IMR-90 (cell line): ENCODE measurements around the gene GFI1. TPM values are rescaled to one million over a fixed set of nuclear protein-coding genes. Genes with fewer than 3 reads are reported as not detected.
"Not testable (repeated sequence)": the region's sequence is repeated elsewhere in the genome, so short reads cannot be mapped to it uniquely, and the experiment has no call there.

Source experiments
- ATAC-seq: fragments of 200-7000 bp; cut with Tn5 transposase; 2 replicates; pipeline ENCODE4 v1.9.1; 2020; ENCODE audit warnings: low read depth, mild to moderate bottlenecking, moderate library complexity
- BruUV-seq: library from RNA; stranded (reverse); fragments of 400-500 nt; replicated peaks from 2 replicates; lab custom pipeline; 2021; lab: Mats Ljungman, UMichigan
- CTCF ChIA-PET: fragments of 300-600 bp; formaldehyde crosslinking; extraction: SDS; loops from one replicate; lab custom pipeline; 2021; ENCODE audit warnings: antibody characterized with exemption; lab: Yijun Ruan, JAX
- POLR2A ChIA-PET: fragments of 300-600 bp; sonication (Branson Sonifier 250); formaldehyde crosslinking; loops from one replicate; lab custom pipeline; 2022; ENCODE audit warnings: antibody characterized with exemption; ENCODE audit not compliant: unreplicated experiment; lab: Charles Lee
- DNase-seq: peaks from one replicate; pipeline ENCODE4 v3.0.0; 2013
- H2AFZ ChIP-seq: replicated peaks from 2 replicates; pipeline ENCODE3; 2013; ENCODE audit warnings: low read length, mild to moderate bottlenecking; ENCODE audit not compliant: poor library complexity
- H2AK5ac ChIP-seq: 2 replicates; pipeline ENCODE4 v1.6.1; 2013; ENCODE audit warnings: low read depth, low read length, inconsistent platforms
- H2AK9ac ChIP-seq: replicated peaks from 2 replicates; pipeline ENCODE3; 2013; ENCODE audit warnings: mild to moderate bottlenecking, low read depth, low read length, moderate library complexity; ENCODE audit not compliant: poor library complexity
- H2BK120ac ChIP-seq: 2 replicates; pipeline ENCODE4 v1.6.1; 2013; ENCODE audit warnings: low read depth, low read length, inconsistent platforms
- H2BK15ac ChIP-seq: 3 replicates; pipeline ENCODE4 v1.6.1; 2013; ENCODE audit warnings: low read depth, low read length, inconsistent platforms
- H2BK20ac ChIP-seq: 2 replicates; pipeline ENCODE4 v1.6.1; 2013; ENCODE audit warnings: low read depth, mild to moderate bottlenecking, inconsistent platforms, low read length, moderate library complexity
- H2BK5ac ChIP-seq: 2 replicates; pipeline ENCODE4 v1.6.1; 2013; ENCODE audit warnings: mild to moderate bottlenecking, low read depth, low read length, inconsistent platforms; ENCODE audit not compliant: poor library complexity, severe bottlenecking
- H3K14ac ChIP-seq: replicated peaks from 2 replicates; pipeline ENCODE4 v1.6.1; 2013; ENCODE audit warnings: low read depth, low read length, inconsistent platforms
- H3K18ac ChIP-seq: 2 replicates; pipeline ENCODE4 v1.6.1; 2013; ENCODE audit warnings: low read depth, low read length, control low read depth
- H3K23ac ChIP-seq: 2 replicates; pipeline ENCODE4 v1.6.1; 2013; ENCODE audit warnings: low read depth, low read length, inconsistent platforms
- H3K27ac ChIP-seq: 2 replicates; pipeline ENCODE4 v1.5.1; 2013; ENCODE audit warnings: mild to moderate bottlenecking, control low read depth, low read length; ENCODE audit not compliant: insufficient read depth
- H3K27me3 ChIP-seq: 2 replicates; pipeline ENCODE4 v1.6.1; 2013; ENCODE audit warnings: low read length; ENCODE audit not compliant: control insufficient read depth, insufficient read depth
- H3K36me3 ChIP-seq: 2 replicates; pipeline ENCODE4 v1.6.1; 2013; ENCODE audit warnings: low read length, mixed read lengths; ENCODE audit not compliant: control insufficient read depth, insufficient read depth
- H3K4ac ChIP-seq: 2 replicates; pipeline ENCODE4 v1.6.1; 2013; ENCODE audit warnings: low read depth, low read length, inconsistent platforms
- H3K4me1 ChIP-seq: 2 replicates; pipeline ENCODE4 v1.6.1; 2013; ENCODE audit warnings: low read length, mixed read lengths; ENCODE audit not compliant: control insufficient read depth, insufficient read depth
- H3K4me2 ChIP-seq: 2 replicates; pipeline ENCODE4 v1.6.1; 2013; ENCODE audit warnings: low read depth, mild to moderate bottlenecking, control low read depth, low read length, moderate library complexity
- H3K4me3 ChIP-seq: 2 replicates; pipeline ENCODE4 v1.5.1; 2013; ENCODE audit warnings: low read depth, mild to moderate bottlenecking, control low read depth, low read length, moderate library complexity; ENCODE audit not compliant: insufficient read depth
- H3K56ac ChIP-seq: 2 replicates; pipeline ENCODE4 v1.6.1; 2013; ENCODE audit warnings: low read length, inconsistent platforms; ENCODE audit not compliant: insufficient read depth; ENCODE audit errors: extremely low read depth
- H3K79me1 ChIP-seq, 2 experiments: 2 replicates each; pipeline ENCODE4 v1.6.1; 2013; ENCODE audit warnings: low read length in 2 of 2, inconsistent platforms in 1 of 2, low read depth in 1 of 2
- H3K9ac ChIP-seq: 2 replicates; pipeline ENCODE4 v1.6.1; 2013; ENCODE audit warnings: low read depth, low read length, control low read depth
- H3K9me1 ChIP-seq: 2 replicates; pipeline ENCODE4 v1.6.1; 2013; ENCODE audit warnings: low read length, inconsistent platforms; ENCODE audit not compliant: insufficient read depth
- H3K9me3 ChIP-seq: 2 replicates; pipeline ENCODE4 v1.6.1; 2013; ENCODE audit warnings: low read length; ENCODE audit not compliant: control insufficient read depth, insufficient read depth
- H4K20me1 ChIP-seq: 2 replicates; pipeline ENCODE4 v1.6.1; 2013; ENCODE audit warnings: low read length, inconsistent platforms; ENCODE audit not compliant: insufficient read depth
- H4K5ac ChIP-seq: 2 replicates; pipeline ENCODE4 v1.6.1; 2013; ENCODE audit warnings: mild to moderate bottlenecking, low read depth, low read length, control low read depth
- H4K8ac ChIP-seq, 2 experiments: 2 replicates each; pipeline ENCODE4 v1.6.1; 2013; ENCODE audit warnings: low read depth in 2 of 2, low read length in 2 of 2, control low read depth in 1 of 2, inconsistent platforms in 1 of 2
- H4K91ac ChIP-seq: 2 replicates; pipeline ENCODE4 v1.6.1; 2013; ENCODE audit warnings: low read depth, low read length, inconsistent platforms; ENCODE audit not compliant: insufficient read depth
- CEBPB ChIP-seq: IDR thresholded peaks from 2 replicates; pipeline ENCODE4 v1.6.1; 2012; ENCODE audit warnings: low read depth, low read length, improper control_type of control experiment
- ELK1 ChIP-seq: fragments of 150-350 bp; IDR thresholded peaks from 2 replicates; pipeline ENCODE4 v1.6.1; 2016; ENCODE audit warnings: low read depth, mild to moderate bottlenecking, low read length, moderate library complexity, borderline replicate concordance
- FOS ChIP-seq: fragments of 150-350 bp; IDR thresholded peaks from 2 replicates; pipeline ENCODE4 v1.6.1; 2016; ENCODE audit warnings: low read depth, low read length
- MAZ ChIP-seq: IDR thresholded peaks from 2 replicates; pipeline ENCODE4 v1.6.1; 2012; ENCODE audit warnings: low read depth, mild to moderate bottlenecking, low read length, improper control_type of control experiment, moderate library complexity, borderline replicate concordance
- POLR2A ChIP-seq: IDR thresholded peaks from 2 replicates; pipeline ENCODE4 v1.6.1; 2012; ENCODE audit warnings: mild to moderate bottlenecking, low read depth, low read length
- RCOR1 ChIP-seq: IDR thresholded peaks from 2 replicates; pipeline ENCODE4 v1.6.1; 2012; ENCODE audit warnings: mild to moderate bottlenecking, low read length, improper control_type of control experiment; ENCODE audit not compliant: insufficient replicate concordance
- RFX5 ChIP-seq: IDR thresholded peaks from 2 replicates; pipeline ENCODE4 v1.8.0; 2012; ENCODE audit warnings: low read depth, mild to moderate bottlenecking, low read length, moderate library complexity
- SMC3 ChIP-seq: fragments of 150-350 bp; IDR thresholded peaks from 2 replicates; pipeline ENCODE4 v1.6.1; 2016; ENCODE audit warnings: low read depth, mild to moderate bottlenecking, antibody characterized with exemption, low read length, moderate library complexity
- USF2 ChIP-seq: fragments of 150-350 bp; IDR thresholded peaks from 2 replicates; pipeline ENCODE4 v1.6.1; 2017; ENCODE audit warnings: mild to moderate bottlenecking, antibody characterized with exemption, low read length, low read depth
- WGBS, 2 experiments: methylation state at CpG; one replicate each; pipeline versions ENCODE4 v1.1.5 to v1.1.7; 2013; ENCODE audit warnings: missing lambda C conversion rate in 2 of 2; ENCODE audit not compliant: insufficient read length in 1 of 2; ENCODE audit errors: extremely low coverage in 2 of 2; 5-methylcytosine and 5-hydroxymethylcytosine counted together
- dilution Hi-C: fragments of 300-500 bp; cut with HindIII; formaldehyde crosslinking; loops from one replicate; pipeline ENCODE4 v1.14.3; 2018; ENCODE audit warnings: low sequenced_read_pairs; ENCODE audit not compliant: unreplicated experiment
- in situ Hi-C: fragments of 300-500 bp; cut with MboI; formaldehyde crosslinking; loops from 3 replicates; pipeline ENCODE4 v1.14.3; 2019; ENCODE audit warnings: low sequenced_read_pairs, inconsistent platforms, mixed read lengths
- intact Hi-C: fragments of 100-400 bp; cut with micrococcal nuclease; formaldehyde crosslinking; loops from 2 replicates; pipeline ENCODE4 v1.10.0; 2022
- polyA plus RNA-seq, 3 experiments: library from polyadenylated mRNA; depleted of rRNA; stranded (reverse); fragments of >200 nt; gene quantifications; 2 replicates each; pipeline ENCODE4 v1.2.3, GENCODE V29; 2012; ENCODE audit warnings: low replicate concordance in 1 of 3
- total RNA-seq: library from RNA; depleted of rRNA; stranded (reverse); fragments of >200 nt; gene quantifications from 2 replicates; pipeline ENCODE4 v1.2.3, GENCODE V29; 2012

The GFI1 gene
- total and polyA plus RNA-seq, 2 of the 4 experiments (the other 2 are of a cell fraction), result under 0.01 to 0.21 TPM

GRCh38 chr1:92439291-92439690, 47.4 kb downstream of the GFI1 start:
- intact Hi-C loops, result no loop called here
- in situ Hi-C loops, result no loop called here
- no peaks in the 10 kb centered on the region; the same call in 1 of the 2 replicates for H3K9me3 ChIP-seq
- H4K5ac ChIP-seq, result no peak overlapping the region
- POLR2A ChIA-PET, result no interaction called here
- H3K9me1 ChIP-seq, result peaks cover 9% of the 10 kb centered on the region
- H4K20me1 ChIP-seq, result no peaks in the 10 kb centered on the region
- dilution Hi-C loops, result no loop called here
- no peaks in the 10 kb centered on the region for H3K79me1 ChIP-seq
- peaks cover 5% of the 10 kb centered on the region; the same call in 1 of the 2 replicates for H3K4me1 ChIP-seq
- H2BK15ac ChIP-seq, result no peak overlapping the region
- no peak overlapping the region for H3K23ac ChIP-seq
- no peak overlapping the region for H2AK5ac ChIP-seq
- H2BK5ac ChIP-seq, result no peak overlapping the region
- WGBS, 2 experiments, result no CpG with 5 or more reads among the region's 1 CpG
- H3K14ac ChIP-seq, result no peak overlapping the region
- no peak overlapping the region for H3K56ac ChIP-seq
- no peak overlapping the region for H2BK120ac ChIP-seq
- TF ChIP-seq SMC3 (no peak), MAZ (no peak), RCOR1 (no peak), CEBPB (no peak), FOS (no peak), RFX5 (no peak), ELK1 (no peak), USF2 (no peak), POLR2A (no peak)
- no peak overlapping the region for H4K8ac ChIP-seq
- no peak overlapping the region for H3K27ac ChIP-seq
- H3K9ac ChIP-seq, result no peak overlapping the region
- H3K27me3 ChIP-seq, result no peaks in the 10 kb centered on the region
- H3K36me3 ChIP-seq, result no peaks in the 10 kb centered on the region
- H2AFZ ChIP-seq, result no peak overlapping the region
- no peak overlapping the region for H3K4ac ChIP-seq
- H4K91ac ChIP-seq, result no peak overlapping the region
- H3K4me3 ChIP-seq, result no peak overlapping the region
- no peak overlapping the region for H3K4me2 ChIP-seq
- DNase-seq, result no peak
- no TSS peak for BruUV-seq
- H3K18ac ChIP-seq, result no peak overlapping the region
- no peak for ATAC-seq
- CTCF ChIA-PET, result no interaction called here
- no peak overlapping the region for H2AK9ac ChIP-seq
- no peak overlapping the region for H2BK20ac ChIP-seq

GRCh38 chr1:92434572-92434971, 52.2 kb downstream of the GFI1 start:
- H2BK20ac ChIP-seq, H2BK5ac ChIP-seq, H2AFZ ChIP-seq, H3K4ac ChIP-seq, ATAC-seq, intact Hi-C loops, H3K27me3 ChIP-seq, H3K56ac ChIP-seq, H2BK15ac ChIP-seq, CTCF ChIA-PET, H3K23ac ChIP-seq, H2AK9ac ChIP-seq, H3K9me3 ChIP-seq, H3K9ac ChIP-seq, H3K36me3 ChIP-seq, H3K9me1 ChIP-seq, BruUV-seq, H3K14ac ChIP-seq, H2AK5ac ChIP-seq, dilution Hi-C loops, H3K4me3 ChIP-seq, H3K79me1 ChIP-seq, H3K27ac ChIP-seq, DNase-seq, H4K20me1 ChIP-seq, H2BK120ac ChIP-seq, in situ Hi-C loops, POLR2A ChIA-PET, H4K8ac ChIP-seq, H4K91ac ChIP-seq, H3K4me2 ChIP-seq, H3K18ac ChIP-seq, H4K5ac ChIP-seq, H3K4me1 ChIP-seq: not testable (repeated sequence)
- no CpG with 5 or more reads among the region's 1 CpG for WGBS, 2 experiments
